Astrocyte (in vitro differentiated cells and primary cell): ENCODE measurements around the gene UBAC2.

Experiments used
- EZH2 ChIP-seq: IDR thresholded peaks from 2 replicates; pipeline ENCODE4 v1.6.1; 2012; ENCODE audit warnings: mild to moderate bottlenecking, low read length, inconsistent platforms; ENCODE audit not compliant: insufficient read depth
- TF ChIP-seq, protein P1 (sequence below): IDR thresholded peaks from 2 replicates; pipeline ENCODE4 v1.5.1; 2011; ENCODE audit warnings: low read depth, mild to moderate bottlenecking, inconsistent platforms, low read length, moderate library complexity; ENCODE audit not compliant: insufficient read depth

GRCh38 chr13:99405966-99406365 is 205.3 kb downstream of the UBAC2 start:
- TF ChIP-seq, protein P1, sequence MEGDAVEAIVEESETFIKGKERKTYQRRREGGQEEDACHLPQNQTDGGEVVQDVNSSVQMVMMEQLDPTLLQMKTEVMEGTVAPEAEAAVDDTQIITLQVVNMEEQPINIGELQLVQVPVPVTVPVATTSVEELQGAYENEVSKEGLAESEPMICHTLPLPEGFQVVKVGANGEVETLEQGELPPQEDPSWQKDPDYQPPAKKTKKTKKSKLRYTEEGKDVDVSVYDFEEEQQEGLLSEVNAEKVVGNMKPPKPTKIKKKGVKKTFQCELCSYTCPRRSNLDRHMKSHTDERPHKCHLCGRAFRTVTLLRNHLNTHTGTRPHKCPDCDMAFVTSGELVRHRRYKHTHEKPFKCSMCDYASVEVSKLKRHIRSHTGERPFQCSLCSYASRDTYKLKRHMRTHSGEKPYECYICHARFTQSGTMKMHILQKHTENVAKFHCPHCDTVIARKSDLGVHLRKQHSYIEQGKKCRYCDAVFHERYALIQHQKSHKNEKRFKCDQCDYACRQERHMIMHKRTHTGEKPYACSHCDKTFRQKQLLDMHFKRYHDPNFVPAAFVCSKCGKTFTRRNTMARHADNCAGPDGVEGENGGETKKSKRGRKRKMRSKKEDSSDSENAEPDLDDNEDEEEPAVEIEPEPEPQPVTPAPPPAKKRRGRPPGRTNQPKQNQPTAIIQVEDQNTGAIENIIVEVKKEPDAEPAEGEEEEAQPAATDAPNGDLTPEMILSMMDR = no peak
- no peak for TF ChIP-seq EZH2
